Measurements from ENCODE around the gene CMTM2. TPM values are rescaled to one million over a fixed set of nuclear protein-coding genes. Genes with fewer than 3 reads are reported as not detected.

CMTM2 gene
- total and polyA plus RNA-seq, 2 of the 4 experiments (the other 2 are of a cell fraction), result not detected

- Histone ChIP-seq H2BK5ac (ENCODE audit: low read depth, low read length, poor library complexity, severe bottlenecking) (peak overlapping the region; percentile 53), H3K4me3 (ENCODE audit: insufficient read depth, low read depth, low read length) (peak overlapping the region; percentile 74), H3K4me2 (ENCODE audit: low read depth, low read length) (peak overlapping the region; percentile 81), H2BK20ac (ENCODE audit: low read depth, low read length) (no peak overlapping the region), H4K8ac (ENCODE audit: low read depth in 2 of 2, low read length in 2 of 2) (peak overlapping the region; percentile 34 to 57; a peak in 1 of 4 replicates), H4K5ac (ENCODE audit: low read depth, low read length) (peak overlapping the region; percentile 56), H2AK5ac (ENCODE audit: low read depth, low read length) (peak overlapping the region; percentile 93), H3K14ac (replicated peaks; ENCODE audit: low read depth, low read length) (peak overlapping the region; percentile 48), H3K79me1 (ENCODE audit: low read depth in 1 of 2, low read length in 2 of 2) (peaks cover 13 to 55% of the 10 kb centered on the region in 2 experiments), H3K27ac (ENCODE audit: insufficient read depth, low read length) (peak overlapping the region; percentile 76), H3K4me1 (ENCODE audit: control insufficient read depth, insufficient read depth, low read length) (peaks cover 21% of the 10 kb centered on the region), H4K91ac (ENCODE audit: insufficient read depth, low read depth, low read length) (peak overlapping the region; percentile 84), H3K36me3 (ENCODE audit: control insufficient read depth, insufficient read depth, low read length) (peaks cover 18% of the 10 kb centered on the region), H2AFZ (replicated peaks; ENCODE audit: low read length, poor library complexity) (peak overlapping the region; percentile 88), H4K20me1 (ENCODE audit: insufficient read depth, low read length) (peaks cover 17% of the 10 kb centered on the region), H3K27me3 (ENCODE audit: control insufficient read depth, insufficient read depth, low read length) (no peaks in the 10 kb centered on the region), H2BK120ac (ENCODE audit: low read depth, low read length) (peak overlapping the region; percentile 18; the same call in 1 of the 2 replicates), H2BK15ac (ENCODE audit: low read depth, low read length) (no peak overlapping the region; the same call in 2 of the 3 replicates), H3K56ac (ENCODE audit: extremely low read depth, insufficient read depth, low read length) (no peak overlapping the region), H3K18ac (ENCODE audit: low read depth, low read length) (peak overlapping the region; percentile 17; the same call in 1 of the 2 replicates), H3K9me1 (ENCODE audit: insufficient read depth, low read length) (peaks cover 10% of the 10 kb centered on the region), H3K9me3 (ENCODE audit: control insufficient read depth, insufficient read depth, low read length) (peaks cover 5% of the 10 kb centered on the region; the same call in 1 of the 2 replicates), H3K4ac (ENCODE audit: low read depth, low read length) (peak overlapping the region; percentile 89), H3K23ac (ENCODE audit: low read depth, low read length) (peak overlapping the region; percentile 58), H3K9ac (ENCODE audit: low read depth, low read length) (peak overlapping the region; percentile 58), H2AK9ac (replicated peaks; ENCODE audit: low read depth, low read length, poor library complexity) (peak overlapping the region; percentile 94)
- intact Hi-C loops (cut with micrococcal nuclease) (loop anchor here (2.0 to 5.0 kb wide), 3 partner anchors 53 to 137 kb away; partner anchors contain the start of gene CKLF), dilution Hi-C loops (cut with HindIII; ENCODE audit: low sequenced_read_pairs, unreplicated experiment) (no loop called here), in situ Hi-C loops (cut with MboI; ENCODE audit: low sequenced_read_pairs) (no loop called here)
- BruUV-seq (replicated peaks), result no TSS peak
- 1% methylated on average over 33 of the region's 61 CpGs; no CpG with 5 or more reads in 1 of the 2 experiments for WGBS, 2 experiments (ENCODE audit: extremely low coverage in 2 of 2, insufficient read length in 1 of 2)
- ATAC-seq (ENCODE audit: low read depth) (peak; percentile 50), DNase-seq (peak; percentile 34)
- TF ChIP-seq MAZ (IDR thresholded peaks at IDR 0.05; ENCODE audit: borderline replicate concordance, low read depth, low read length) (peak; percentile 76), RCOR1 (IDR thresholded peaks at IDR 0.05; ENCODE audit: insufficient replicate concordance, low read length) (no peak), POLR2A (IDR thresholded peaks at IDR 0.05; ENCODE audit: low read depth, low read length) (peak; percentile 70; the same call in 1 of the 2 replicates)
- POLR2A ChIA-PET (ENCODE audit: unreplicated experiment), result no interaction called here
- CTCF ChIA-PET, result no interaction called here
Observed at GRCh38 chr16:66605177-66605978, 26.1 kb downstream of the CMTM2 start.
